Measurements from ENCODE around the gene NLRP14.

Gene NLRP14

GRCh38 chr11:7072401-7073028 is 52.2 kb downstream of the NLRP14 start:
- TF ChIP-seq TEAD4 (IDR thresholded peaks at IDR 0.05) (no peak), NFIC (IDR thresholded peaks at IDR 0.05) (no peak), TAF1 (IDR thresholded peaks at IDR 0.05; ENCODE audit: low read depth) (no peak), EP300 (IDR thresholded peaks at IDR 0.05; ENCODE audit: borderline replicate concordance) (no peak), YY1 (IDR thresholded peaks at IDR 0.05; ENCODE audit: low read depth) (no peak), USF1 (IDR thresholded peaks at IDR 0.05) (no peak), TCF12 (IDR thresholded peaks at IDR 0.05; ENCODE audit: low read depth) (no peak), RAD21 (IDR thresholded peaks at IDR 0.05; ENCODE audit: low read depth) (no peak), EGR1 (IDR thresholded peaks at IDR 0.05) (no peak), FOXM1 (IDR thresholded peaks at IDR 0.05; ENCODE audit: borderline replicate concordance, low read depth) (no peak), ZBTB7A (IDR thresholded peaks at IDR 0.05; ENCODE audit: low read depth) (no peak), CEBPB (IDR thresholded peaks at IDR 0.05) (no peak), CREB1 (IDR thresholded peaks at IDR 0.05; ENCODE audit: low read depth) (no peak)
- TF ChIP-seq, protein P1, sequence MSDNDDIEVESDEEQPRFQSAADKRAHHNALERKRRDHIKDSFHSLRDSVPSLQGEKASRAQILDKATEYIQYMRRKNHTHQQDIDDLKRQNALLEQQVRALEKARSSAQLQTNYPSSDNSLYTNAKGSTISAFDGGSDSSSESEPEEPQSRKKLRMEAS (IDR thresholded peaks at IDR 0.05), result no peak
- TF ChIP-seq, protein P2, sequence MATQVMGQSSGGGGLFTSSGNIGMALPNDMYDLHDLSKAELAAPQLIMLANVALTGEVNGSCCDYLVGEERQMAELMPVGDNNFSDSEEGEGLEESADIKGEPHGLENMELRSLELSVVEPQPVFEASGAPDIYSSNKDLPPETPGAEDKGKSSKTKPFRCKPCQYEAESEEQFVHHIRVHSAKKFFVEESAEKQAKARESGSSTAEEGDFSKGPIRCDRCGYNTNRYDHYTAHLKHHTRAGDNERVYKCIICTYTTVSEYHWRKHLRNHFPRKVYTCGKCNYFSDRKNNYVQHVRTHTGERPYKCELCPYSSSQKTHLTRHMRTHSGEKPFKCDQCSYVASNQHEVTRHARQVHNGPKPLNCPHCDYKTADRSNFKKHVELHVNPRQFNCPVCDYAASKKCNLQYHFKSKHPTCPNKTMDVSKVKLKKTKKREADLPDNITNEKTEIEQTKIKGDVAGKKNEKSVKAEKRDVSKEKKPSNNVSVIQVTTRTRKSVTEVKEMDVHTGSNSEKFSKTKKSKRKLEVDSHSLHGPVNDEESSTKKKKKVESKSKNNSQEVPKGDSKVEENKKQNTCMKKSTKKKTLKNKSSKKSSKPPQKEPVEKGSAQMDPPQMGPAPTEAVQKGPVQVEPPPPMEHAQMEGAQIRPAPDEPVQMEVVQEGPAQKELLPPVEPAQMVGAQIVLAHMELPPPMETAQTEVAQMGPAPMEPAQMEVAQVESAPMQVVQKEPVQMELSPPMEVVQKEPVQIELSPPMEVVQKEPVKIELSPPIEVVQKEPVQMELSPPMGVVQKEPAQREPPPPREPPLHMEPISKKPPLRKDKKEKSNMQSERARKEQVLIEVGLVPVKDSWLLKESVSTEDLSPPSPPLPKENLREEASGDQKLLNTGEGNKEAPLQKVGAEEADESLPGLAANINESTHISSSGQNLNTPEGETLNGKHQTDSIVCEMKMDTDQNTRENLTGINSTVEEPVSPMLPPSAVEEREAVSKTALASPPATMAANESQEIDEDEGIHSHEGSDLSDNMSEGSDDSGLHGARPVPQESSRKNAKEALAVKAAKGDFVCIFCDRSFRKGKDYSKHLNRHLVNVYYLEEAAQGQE (IDR thresholded peaks at IDR 0.05; ENCODE audit: low read depth), result no peak

DNA sequence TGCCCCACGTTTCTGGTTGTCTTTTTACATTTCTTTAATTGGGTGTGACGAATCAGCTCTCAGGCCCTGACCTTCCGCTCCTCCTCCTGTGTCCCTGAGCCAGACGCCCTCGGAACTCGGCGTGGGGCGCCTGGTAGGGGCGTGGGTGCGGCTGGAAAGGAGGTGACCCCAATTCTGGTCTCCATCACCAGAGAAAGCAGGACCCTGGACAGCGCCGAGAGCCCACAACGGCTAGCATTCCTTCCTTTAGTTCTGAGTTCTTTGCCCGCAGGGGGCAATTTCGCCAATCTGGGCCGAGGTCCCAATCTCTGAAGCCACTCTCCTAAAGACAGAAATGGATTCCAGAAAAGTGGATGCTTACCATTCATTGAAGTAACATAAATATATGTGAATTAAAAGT is 56.8 kb downstream of the NLRP14 start:
- TF ChIP-seq, protein P1 (IDR thresholded peaks at IDR 0.05), result no peak
- TF ChIP-seq, protein P2 (IDR thresholded peaks at IDR 0.05; ENCODE audit: low read depth), result peak; percentile 89

DNA sequence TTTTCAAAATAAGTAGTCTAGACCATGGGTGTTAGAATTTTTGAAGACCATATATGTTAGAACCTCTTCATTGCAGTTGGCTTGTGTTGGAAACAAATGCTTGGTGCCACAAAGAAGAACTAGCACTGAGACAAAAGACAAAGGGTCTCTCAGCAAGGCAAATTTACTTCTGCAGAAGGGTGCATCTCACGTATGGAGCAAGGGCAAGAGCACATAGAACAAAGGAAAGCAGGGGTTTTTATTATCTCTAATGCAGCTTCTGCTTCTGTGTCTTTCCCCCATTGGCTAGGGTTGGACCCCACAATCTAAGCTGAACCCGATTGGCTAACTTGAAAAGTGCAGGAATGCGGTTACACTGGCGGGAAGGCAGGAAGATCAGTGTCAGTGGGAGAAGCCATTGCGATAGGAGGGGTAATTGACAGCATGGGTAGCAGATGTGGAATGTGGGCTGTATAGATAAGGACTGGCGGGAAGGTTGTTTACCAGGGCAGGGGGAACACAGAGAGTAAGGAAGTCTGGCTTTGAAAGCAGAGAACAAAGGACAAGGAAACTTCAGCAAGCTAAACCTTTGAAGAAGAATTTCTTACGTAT is 59.4 kb downstream of the NLRP14 start:
- TF ChIP-seq EP300 (IDR thresholded peaks at IDR 0.05; ENCODE audit: borderline replicate concordance) (no peak), TEAD4 (IDR thresholded peaks at IDR 0.05) (no peak), TAF1 (IDR thresholded peaks at IDR 0.05; ENCODE audit: low read depth) (no peak)
- TF ChIP-seq, protein P2 (IDR thresholded peaks at IDR 0.05; ENCODE audit: low read depth), result no peak

DNA sequence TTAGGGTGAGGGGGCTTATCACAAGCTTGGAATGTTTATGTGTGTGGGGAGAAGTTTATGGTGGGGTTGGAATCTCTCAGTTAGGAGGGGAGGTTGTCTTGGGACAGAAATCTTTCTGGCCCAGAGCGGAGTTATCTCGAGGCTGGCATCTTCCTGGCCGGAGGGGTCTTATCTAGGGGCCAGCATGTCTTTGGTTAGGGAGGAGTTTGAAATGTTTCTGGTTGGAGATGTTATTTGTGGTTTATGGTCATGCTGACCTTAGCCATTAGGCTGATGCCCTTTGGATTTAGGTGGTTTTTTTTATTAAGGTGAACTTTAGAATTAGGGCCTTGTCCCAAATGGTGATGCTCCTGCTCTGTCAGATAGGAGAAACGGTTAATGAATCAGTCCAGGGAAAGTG is 60.6 kb downstream of the NLRP14 start:
- TF ChIP-seq NFIC (IDR thresholded peaks at IDR 0.05), result no peak
- TF ChIP-seq YY1 (IDR thresholded peaks at IDR 0.05; ENCODE audit: low read depth), result no peak
- no peak for TF ChIP-seq FOXM1 (IDR thresholded peaks at IDR 0.05; ENCODE audit: borderline replicate concordance, low read depth)
- TF ChIP-seq, protein P1 (IDR thresholded peaks at IDR 0.05), result no peak
- TF ChIP-seq USF1 (IDR thresholded peaks at IDR 0.05), result no peak
- no peak for TF ChIP-seq ZBTB7A (IDR thresholded peaks at IDR 0.05; ENCODE audit: low read depth)
- no peak for TF ChIP-seq TAF1 (IDR thresholded peaks at IDR 0.05; ENCODE audit: low read depth)
- TF ChIP-seq TEAD4 (IDR thresholded peaks at IDR 0.05), result no peak
- TF ChIP-seq EGR1 (IDR thresholded peaks at IDR 0.05), result no peak

DNA sequence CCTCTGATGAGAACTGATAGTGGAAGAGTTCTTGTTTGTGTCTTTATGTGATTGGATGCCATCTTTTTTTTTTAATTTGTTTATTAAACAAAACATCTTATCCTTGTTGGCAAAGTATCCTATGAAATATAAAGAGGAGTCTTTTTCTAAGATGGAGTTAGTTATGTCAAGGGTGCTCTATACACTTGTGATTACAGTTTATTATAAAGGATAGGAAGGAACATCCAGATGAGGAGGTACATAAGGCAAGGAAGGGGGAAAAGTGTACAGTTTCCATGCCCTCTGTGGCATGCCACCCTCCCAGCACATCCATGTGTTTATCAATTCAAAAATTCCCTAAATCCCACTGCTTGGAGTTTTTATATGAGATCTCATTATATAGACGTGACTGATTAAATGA is 61.2 kb downstream of the NLRP14 start:
- no peak for TF ChIP-seq TCF12 (IDR thresholded peaks at IDR 0.05; ENCODE audit: low read depth)
- TF ChIP-seq FOXM1 (IDR thresholded peaks at IDR 0.05; ENCODE audit: borderline replicate concordance, low read depth), result no peak
- no peak for TF ChIP-seq CEBPB (IDR thresholded peaks at IDR 0.05)
- no peak for TF ChIP-seq ZBTB7A (IDR thresholded peaks at IDR 0.05; ENCODE audit: low read depth)
- TF ChIP-seq YY1 (IDR thresholded peaks at IDR 0.05; ENCODE audit: low read depth), result no peak
- no peak for TF ChIP-seq NFIC (IDR thresholded peaks at IDR 0.05)
- no peak for TF ChIP-seq CREB1 (IDR thresholded peaks at IDR 0.05; ENCODE audit: low read depth)
- no peak for TF ChIP-seq RAD21 (IDR thresholded peaks at IDR 0.05; ENCODE audit: low read depth)
- TF ChIP-seq, protein P1 (IDR thresholded peaks at IDR 0.05), result no peak
- TF ChIP-seq EP300 (IDR thresholded peaks at IDR 0.05; ENCODE audit: borderline replicate concordance), result no peak
- TF ChIP-seq, protein P2 (IDR thresholded peaks at IDR 0.05; ENCODE audit: low read depth), result no peak
